Measurements from ENCODE around the gene MRPL41.

MRPL41 gene

DNA sequence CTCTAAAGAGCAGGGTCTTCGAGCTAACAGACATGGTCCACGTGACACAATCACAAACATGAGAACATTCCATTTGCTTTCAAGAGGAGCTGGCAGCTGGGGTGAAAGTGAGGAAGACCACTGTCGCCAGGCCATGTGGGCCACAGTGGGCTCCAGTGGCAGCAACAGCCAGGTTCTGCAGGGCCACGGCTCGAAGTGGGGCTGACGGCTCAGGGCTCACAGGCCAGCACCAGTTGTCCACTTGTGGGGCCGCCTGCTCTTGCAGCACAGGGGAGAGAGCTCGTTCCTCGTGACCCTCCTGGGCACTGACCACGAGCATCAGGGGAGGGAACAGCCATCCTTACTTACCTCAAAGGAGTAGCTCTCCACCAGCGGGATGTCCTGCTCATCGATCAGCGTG is 36.6 kb downstream of the MRPL41 start:
- Histone ChIP-seq H3K27me3 (ENCODE audit: control insufficient read depth in 1 of 2, insufficient read depth in 1 of 2, low read length in 2 of 2) (no peaks in the 10 kb centered on the region), H2AFZ (ENCODE audit: low read depth, low read length) (no peak overlapping the region), H4K91ac (ENCODE audit: low read length) (no peak overlapping the region), H2BK12ac (ENCODE audit: low read length in 2 of 2) (no peak overlapping the region), H3K9ac (ENCODE audit: low read length) (peak overlapping the region; percentile 89), H3K36me3 (ENCODE audit: control insufficient read depth in 1 of 2, insufficient read depth in 2 of 2, low read depth in 1 of 2, low read length in 2 of 2) (peaks cover 48 to 52% of the 10 kb centered on the region in 2 experiments), H3K4me3 (ENCODE audit: insufficient read depth in 1 of 2, low read depth in 1 of 2, low read length in 2 of 2) (no peak overlapping the region), H2BK120ac (ENCODE audit: low read depth, low read length) (no peak overlapping the region), H2BK15ac (ENCODE audit: low read depth, poor library complexity, severe bottlenecking) (no peak overlapping the region), H3K4me2 (ENCODE audit: low read length, poor library complexity, severe bottlenecking) (no peak overlapping the region), H3K79me1 (replicated peaks; ENCODE audit: low read length, poor library complexity, severe bottlenecking) (peaks cover 54% of the 10 kb centered on the region), H3K9me3 (ENCODE audit: control insufficient read depth, low read length) (no peaks in the 10 kb centered on the region), H4K8ac (ENCODE audit: low read length) (no peak overlapping the region), H3K18ac (ENCODE audit: low read depth in 1 of 2, low read length in 2 of 2) (no peak overlapping the region), H2AK5ac (ENCODE audit: low read length, severe bottlenecking) (no peak overlapping the region), H3K23ac (ENCODE audit: low read length in 2 of 2) (no peak overlapping the region), H3K4me1 (ENCODE audit: control insufficient read depth, insufficient read depth, low read depth, low read length) (peaks cover 10% of the 10 kb centered on the region), H3K27ac (ENCODE audit: low read length, poor library complexity, severe bottlenecking) (no peak overlapping the region), H2BK5ac (ENCODE audit: low read depth, low read length, poor library complexity, severe bottlenecking) (no peak overlapping the region), H3K4ac (ENCODE audit: low read depth in 1 of 2, low read length in 2 of 2) (no peak overlapping the region), H3K14ac (ENCODE audit: low read length in 2 of 2) (no peak overlapping the region)
- WGBS = 94% methylated on average over 12 of the region's 13 CpGs
- no peak for DNase-seq

GRCh38 chr9:137588891-137589290 is 37.2 kb downstream of the MRPL41 start:
- Histone ChIP-seq H3K27me3 (ENCODE audit: control insufficient read depth in 1 of 2, insufficient read depth in 1 of 2, low read length in 2 of 2) (no peaks in the 10 kb centered on the region), H4K91ac (ENCODE audit: low read length) (no peak overlapping the region), H3K4me1 (ENCODE audit: control insufficient read depth, insufficient read depth, low read depth, low read length) (peaks cover 10% of the 10 kb centered on the region), H3K9ac (ENCODE audit: low read length) (peak overlapping the region; percentile 89), H3K4me3 (ENCODE audit: insufficient read depth in 1 of 2, low read depth in 1 of 2, low read length in 2 of 2) (peak overlapping the region in 1 of 2 experiments; percentile 92), H2BK120ac (ENCODE audit: low read depth, low read length) (no peak overlapping the region), H3K18ac (ENCODE audit: low read depth in 1 of 2, low read length in 2 of 2) (no peak overlapping the region), H2AK5ac (ENCODE audit: low read length, severe bottlenecking) (no peak overlapping the region), H3K23ac (ENCODE audit: low read length in 2 of 2) (no peak overlapping the region), H3K14ac (ENCODE audit: low read length in 2 of 2) (no peak overlapping the region), H2BK15ac (ENCODE audit: low read depth, poor library complexity, severe bottlenecking) (no peak overlapping the region), H2AFZ (ENCODE audit: low read depth, low read length) (no peak overlapping the region), H3K4me2 (ENCODE audit: low read length, poor library complexity, severe bottlenecking) (peak overlapping the region; percentile 88), H3K27ac (ENCODE audit: low read length, poor library complexity, severe bottlenecking) (no peak overlapping the region), H2BK12ac (ENCODE audit: low read length in 2 of 2) (no peak overlapping the region), H4K8ac (ENCODE audit: low read length) (no peak overlapping the region), H3K79me1 (replicated peaks; ENCODE audit: low read length, poor library complexity, severe bottlenecking) (peaks cover 48% of the 10 kb centered on the region), H2BK5ac (ENCODE audit: low read depth, low read length, poor library complexity, severe bottlenecking) (no peak overlapping the region), H3K36me3 (ENCODE audit: control insufficient read depth in 1 of 2, insufficient read depth in 2 of 2, low read depth in 1 of 2, low read length in 2 of 2) (peaks cover 43 to 46% of the 10 kb centered on the region in 2 experiments), H3K9me3 (ENCODE audit: control insufficient read depth, low read length) (no peaks in the 10 kb centered on the region), H3K4ac (ENCODE audit: low read depth in 1 of 2, low read length in 2 of 2) (no peak overlapping the region)
- no peak for DNase-seq
- 94% methylated on average over 6 of the region's 6 CpGs for WGBS

DNA sequence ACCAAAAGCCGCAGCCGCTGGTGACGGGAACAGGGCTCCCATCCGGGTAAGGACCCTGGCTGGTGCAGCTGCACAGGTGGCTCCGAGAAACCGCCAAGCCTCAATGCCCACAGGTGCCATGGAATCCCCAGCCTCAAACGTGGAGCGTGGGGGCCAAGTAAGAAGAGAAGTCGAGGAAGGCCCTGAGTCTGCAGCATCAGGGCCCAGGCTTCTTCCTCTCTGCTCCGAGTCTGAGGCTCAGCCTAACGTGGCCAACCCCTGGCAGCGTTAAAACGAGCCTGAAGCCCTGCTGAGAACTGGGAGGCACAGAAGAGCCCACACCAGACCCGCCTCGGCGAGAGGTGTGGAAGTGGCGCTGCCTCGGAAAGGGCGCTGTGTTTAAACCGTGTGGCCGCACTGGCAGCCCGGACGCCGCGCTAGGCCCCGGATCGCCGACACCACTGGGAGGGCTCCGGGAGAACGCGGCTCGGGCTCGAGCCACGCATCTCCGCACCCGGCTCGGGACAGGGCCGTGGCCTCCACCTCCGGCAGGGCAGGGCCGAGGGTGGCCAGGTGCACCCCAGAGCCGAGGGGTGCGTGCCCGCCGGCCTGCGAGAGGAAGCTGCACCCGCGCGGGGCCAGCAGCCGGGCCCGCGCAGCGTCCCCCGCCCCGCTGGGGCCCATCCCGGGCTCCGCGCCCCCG is 37.9 kb downstream of the MRPL41 start:
- no peak overlapping the region for H3K14ac ChIP-seq (ENCODE audit: low read length in 2 of 2)
- peak overlapping the region; percentile 32 for H4K8ac ChIP-seq (ENCODE audit: low read length)
- H3K18ac ChIP-seq (ENCODE audit: low read depth in 1 of 2, low read length in 2 of 2) = peak overlapping the region; percentile 15 to 59
- H2AK5ac ChIP-seq (ENCODE audit: low read length, severe bottlenecking) = no peak overlapping the region
- peak overlapping the region in 1 of 2 experiments; percentile 17 for H3K4ac ChIP-seq (ENCODE audit: low read depth in 1 of 2, low read length in 2 of 2)
- H3K4me2 ChIP-seq (ENCODE audit: low read length, poor library complexity, severe bottlenecking) = peak overlapping the region; percentile 88
- DNase-seq = peak; percentile 45
- H3K4me1 ChIP-seq (ENCODE audit: control insufficient read depth, insufficient read depth, low read depth, low read length) = peaks cover 10% of the 10 kb centered on the region
- H2AFZ ChIP-seq (ENCODE audit: low read depth, low read length) = no peak overlapping the region
- H2BK120ac ChIP-seq (ENCODE audit: low read depth, low read length) = peak overlapping the region; percentile 19
- H3K27me3 ChIP-seq (ENCODE audit: control insufficient read depth in 1 of 2, insufficient read depth in 1 of 2, low read length in 2 of 2) = no peaks in the 10 kb centered on the region
- H3K9ac ChIP-seq (ENCODE audit: low read length) = peak overlapping the region; percentile 89
- peaks cover 36 to 39% of the 10 kb centered on the region in 2 experiments for H3K36me3 ChIP-seq (ENCODE audit: control insufficient read depth in 1 of 2, insufficient read depth in 2 of 2, low read depth in 1 of 2, low read length in 2 of 2)
- H4K91ac ChIP-seq (ENCODE audit: low read length) = no peak overlapping the region
- H3K9me3 ChIP-seq (ENCODE audit: control insufficient read depth, low read length) = no peaks in the 10 kb centered on the region
- H3K23ac ChIP-seq (ENCODE audit: low read length in 2 of 2) = peak overlapping the region in 1 of 2 experiments; percentile 2
- H3K79me1 ChIP-seq (replicated peaks; ENCODE audit: low read length, poor library complexity, severe bottlenecking) = peaks cover 42% of the 10 kb centered on the region
- 16% methylated on average over 36 of the region's 58 CpGs for WGBS
- H2BK15ac ChIP-seq (ENCODE audit: low read depth, poor library complexity, severe bottlenecking) = no peak overlapping the region
- peak overlapping the region; percentile 81 for H2BK5ac ChIP-seq (ENCODE audit: low read depth, low read length, poor library complexity, severe bottlenecking)
- H2BK12ac ChIP-seq (ENCODE audit: low read length in 2 of 2) = no peak overlapping the region
- peak overlapping the region; percentile 92 for H3K4me3 ChIP-seq (ENCODE audit: insufficient read depth in 1 of 2, low read depth in 1 of 2, low read length in 2 of 2)
- H3K27ac ChIP-seq (ENCODE audit: low read length, poor library complexity, severe bottlenecking) = no peak overlapping the region

DNA sequence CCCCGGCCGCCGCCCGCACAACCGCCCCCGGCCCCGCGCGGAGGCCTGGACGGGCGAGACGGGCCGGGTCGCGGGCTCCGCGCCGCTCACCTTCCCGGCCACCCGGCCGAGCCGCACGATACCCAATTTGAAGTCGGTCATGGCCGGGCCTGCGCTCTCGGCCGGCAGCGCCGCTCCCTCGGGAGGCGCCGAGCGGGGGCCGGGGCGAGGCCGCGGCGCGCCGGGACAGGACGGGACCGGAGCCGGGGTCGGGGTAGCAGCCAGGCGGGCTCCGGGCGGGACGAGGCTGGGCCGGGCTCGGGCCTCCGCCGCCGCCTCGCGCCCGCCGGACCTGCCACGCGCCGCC is 38.4 kb downstream of the MRPL41 start:
- Histone ChIP-seq H2BK120ac (ENCODE audit: low read depth, low read length) (peak overlapping the region; percentile 19), H3K36me3 (ENCODE audit: control insufficient read depth in 1 of 2, insufficient read depth in 2 of 2, low read depth in 1 of 2, low read length in 2 of 2) (peaks cover 34 to 35% of the 10 kb centered on the region in 2 experiments), H3K23ac (ENCODE audit: low read length in 2 of 2) (no peak overlapping the region), H2AFZ (ENCODE audit: low read depth, low read length) (peak overlapping the region; percentile 51), H3K27ac (ENCODE audit: low read length, poor library complexity, severe bottlenecking) (no peak overlapping the region), H3K27me3 (ENCODE audit: control insufficient read depth in 1 of 2, insufficient read depth in 1 of 2, low read length in 2 of 2) (no peaks in the 10 kb centered on the region), H4K91ac (ENCODE audit: low read length) (no peak overlapping the region), H3K9me3 (ENCODE audit: control insufficient read depth, low read length) (no peaks in the 10 kb centered on the region), H3K9ac (ENCODE audit: low read length) (peak overlapping the region; percentile 89), H3K79me1 (replicated peaks; ENCODE audit: low read length, poor library complexity, severe bottlenecking) (peaks cover 41% of the 10 kb centered on the region), H3K18ac (ENCODE audit: low read depth in 1 of 2, low read length in 2 of 2) (no peak overlapping the region), H3K4me2 (ENCODE audit: low read length, poor library complexity, severe bottlenecking) (peak overlapping the region; percentile 55), H2AK5ac (ENCODE audit: low read length, severe bottlenecking) (no peak overlapping the region), H2BK12ac (ENCODE audit: low read length in 2 of 2) (no peak overlapping the region), H3K4me1 (ENCODE audit: control insufficient read depth, insufficient read depth, low read depth, low read length) (peaks cover 10% of the 10 kb centered on the region), H2BK15ac (ENCODE audit: low read depth, poor library complexity, severe bottlenecking) (no peak overlapping the region), H4K8ac (ENCODE audit: low read length) (peak overlapping the region; percentile 57), H3K4ac (ENCODE audit: low read depth in 1 of 2, low read length in 2 of 2) (no peak overlapping the region), H2BK5ac (ENCODE audit: low read depth, low read length, poor library complexity, severe bottlenecking) (no peak overlapping the region), H3K4me3 (ENCODE audit: insufficient read depth in 1 of 2, low read depth in 1 of 2, low read length in 2 of 2) (peak overlapping the region; percentile 92), H3K14ac (ENCODE audit: low read length in 2 of 2) (no peak overlapping the region)
- no peak for DNase-seq
- WGBS = 0% methylated on average over 10 of the region's 61 CpGs
